Muscle of back (tissue), 11 donors: ENCODE measurements around the gene EFEMP2. TPM values are rescaled to one million over a fixed set of nuclear protein-coding genes. Genes with fewer than 3 reads are reported as not detected.
A peak's percentile ranks its signal among the peaks of the same experiment; 100 is the strongest.

Experiments used
- DNase-seq, 3 donors: peaks; one replicate each; pipeline versions ENCODE4 v3.0.0 to v3.0.0-alpha.2; 2013
- polyA plus RNA-seq, 10 donors: library from polyadenylated mRNA; unstranded; fragments of 120-200 nt; gene quantifications; one replicate each; pipeline ENCODE4 v1.2.1, GENCODE V29; 2013; ENCODE audit not compliant: insufficient read length in 10 of 10

Gene EFEMP2
- polyA plus RNA-seq, 10 donors: 83.5 to 137 (median 101) TPM

- DNase-seq: peak in 1 of 3 donors; percentile 56
Observed at GRCh38 chr11:65857500-65857852, 15.1 kb downstream of the EFEMP2 start.

GRCh38 chr11:65856689-65857499 lies 15.7 kb downstream of the EFEMP2 start:
- DNase-seq: peak in 2 of 3 donors; percentile 84 to 95

- DNase-seq: no peak
Observed at GRCh38 chr11:65855927-65856363, 16.7 kb downstream of the EFEMP2 start.

DNA sequence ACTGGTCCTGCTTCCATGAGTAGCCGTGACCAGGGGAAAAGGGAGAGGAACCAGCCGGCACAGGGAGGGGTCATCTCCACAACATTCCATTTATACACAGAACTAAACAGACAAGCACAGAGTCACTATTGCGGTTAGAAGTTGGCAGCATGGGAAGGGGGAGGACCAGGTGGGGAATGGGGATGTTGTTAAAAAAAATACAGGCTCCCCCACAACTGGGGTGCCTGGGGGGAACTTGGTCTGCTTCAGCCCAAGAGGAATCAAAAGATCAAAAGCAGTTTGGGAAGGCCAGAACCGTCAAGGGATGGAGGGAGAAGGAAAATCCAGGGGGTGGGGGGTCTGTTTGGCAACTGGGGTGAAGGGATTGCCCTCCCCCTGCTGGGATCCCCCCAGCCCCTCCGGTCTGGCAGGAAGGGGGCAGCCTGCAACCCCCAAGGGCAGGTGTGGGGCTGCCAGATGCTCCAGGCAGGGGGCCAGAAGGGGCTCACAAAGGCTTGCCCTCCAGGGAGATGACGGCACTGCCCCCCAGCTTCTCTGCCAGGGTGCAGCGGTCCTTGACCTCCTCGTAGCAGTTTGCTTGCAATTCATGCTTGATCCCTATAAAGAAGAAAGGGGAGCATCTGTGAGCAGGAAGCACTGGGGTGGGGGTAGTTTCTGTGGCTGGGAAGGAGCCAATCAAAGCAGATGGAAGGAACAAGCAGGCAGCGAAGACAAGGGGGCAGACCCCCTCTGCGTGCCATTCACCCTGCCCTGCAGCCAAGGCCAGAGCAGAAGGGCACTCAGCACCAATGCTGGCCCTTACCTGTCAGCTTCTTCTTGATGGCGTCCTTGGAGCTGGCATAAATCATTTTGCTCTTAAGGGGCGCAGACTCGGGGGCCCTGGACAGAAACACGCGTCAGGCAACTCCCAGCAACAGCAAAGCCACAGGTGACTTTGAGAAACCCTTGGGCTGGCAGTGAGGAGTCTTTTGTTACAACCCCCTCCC lies 17.5 kb downstream of the EFEMP2 start:
- DNase-seq: peak in 1 of 3 donors; percentile 2

DNA sequence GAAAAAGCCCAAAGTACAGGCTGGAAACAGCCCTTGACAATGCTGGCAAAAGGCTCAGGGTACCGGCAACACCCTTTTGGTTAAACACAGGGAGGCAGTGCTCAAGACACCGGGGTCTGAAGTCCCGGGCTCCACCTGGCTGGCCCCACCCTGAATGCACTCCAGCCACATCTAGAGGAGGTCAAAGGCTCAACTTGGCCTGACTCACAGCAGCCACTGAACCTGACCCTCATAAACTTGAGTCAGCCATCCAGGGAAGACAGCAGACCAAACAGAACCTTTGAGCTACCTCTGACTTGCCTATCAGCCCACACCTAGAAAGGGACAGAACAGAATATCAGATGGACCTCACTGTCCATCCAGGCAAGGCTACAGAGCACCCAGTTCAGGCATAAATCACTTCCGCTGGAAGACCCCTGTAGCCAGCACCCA lies 18.4 kb downstream of the EFEMP2 start:
- no peak for DNase-seq

DNA sequence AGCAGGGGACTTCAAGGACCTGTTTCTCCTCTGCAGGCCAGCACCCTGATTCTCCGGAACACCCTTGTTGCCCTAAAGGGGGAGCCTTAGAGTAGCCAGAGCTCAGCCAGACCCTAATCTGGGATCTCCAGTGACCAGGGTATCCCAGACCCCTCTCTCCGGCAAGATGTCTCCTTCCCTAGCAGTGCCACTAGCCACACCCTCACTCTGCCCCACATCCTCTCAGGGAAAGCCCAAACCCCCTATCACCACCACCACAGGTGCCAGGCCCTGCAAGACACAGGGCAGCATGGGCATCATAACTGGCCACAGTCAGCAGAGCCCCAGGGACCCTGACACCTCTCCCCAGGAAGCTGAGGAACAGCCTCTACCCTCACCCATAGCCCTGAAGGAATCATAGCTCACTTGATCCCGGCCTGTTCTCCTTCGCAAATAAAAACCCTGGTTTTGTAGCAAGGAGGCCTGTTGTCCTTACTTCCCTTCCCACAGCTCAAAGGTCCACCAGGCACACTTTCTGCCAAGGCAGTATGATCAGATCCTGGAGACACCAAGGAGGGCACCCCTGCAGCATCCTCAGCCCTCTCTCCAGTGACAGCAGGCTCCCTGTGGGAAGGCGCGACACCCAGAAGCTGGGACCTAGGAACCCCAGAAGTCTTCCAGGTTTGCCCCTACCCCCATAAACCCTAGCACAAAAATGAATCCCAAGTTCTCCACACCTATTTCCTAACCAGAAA lies 19.2 kb downstream of the EFEMP2 start:
- DNase-seq: no peak

DNA sequence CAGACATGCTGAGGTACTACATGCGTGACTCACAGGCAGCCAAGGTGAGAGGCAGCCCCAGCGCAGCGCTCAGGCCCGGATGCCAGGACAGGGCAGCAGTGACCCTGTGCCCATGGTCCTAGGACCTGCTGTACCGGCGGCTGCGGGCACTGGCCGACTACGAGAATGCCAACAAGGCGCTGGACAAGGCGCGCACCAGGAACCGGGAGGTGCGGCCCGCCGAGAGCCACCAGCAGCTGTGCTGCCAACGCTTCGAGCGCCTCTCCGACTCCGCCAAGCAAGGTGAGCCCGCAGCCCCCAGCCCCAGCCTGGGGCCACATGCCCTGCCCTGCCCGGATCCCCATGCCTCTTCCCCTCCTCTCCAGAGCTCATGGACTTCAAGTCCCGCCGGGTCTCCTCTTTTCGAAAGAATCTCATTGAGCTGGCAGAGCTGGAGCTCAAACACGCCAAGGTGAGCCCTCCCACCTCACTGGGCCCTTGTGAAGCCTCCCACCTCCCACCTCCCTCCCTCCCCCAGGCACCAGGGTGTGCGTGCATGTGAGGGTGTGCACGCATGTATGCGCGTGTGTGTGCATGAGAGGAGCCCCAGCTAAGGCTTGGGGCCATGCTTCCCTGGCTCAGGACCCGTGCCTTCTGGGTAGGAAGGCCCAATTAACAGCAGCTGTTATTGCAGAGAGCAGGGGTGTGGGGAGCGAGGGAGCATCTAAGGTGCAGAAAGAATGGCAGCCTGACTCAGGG lies 19.9 kb downstream of the EFEMP2 start:
- DNase-seq: peak in 1 of 3 donors; percentile 3

DNA sequence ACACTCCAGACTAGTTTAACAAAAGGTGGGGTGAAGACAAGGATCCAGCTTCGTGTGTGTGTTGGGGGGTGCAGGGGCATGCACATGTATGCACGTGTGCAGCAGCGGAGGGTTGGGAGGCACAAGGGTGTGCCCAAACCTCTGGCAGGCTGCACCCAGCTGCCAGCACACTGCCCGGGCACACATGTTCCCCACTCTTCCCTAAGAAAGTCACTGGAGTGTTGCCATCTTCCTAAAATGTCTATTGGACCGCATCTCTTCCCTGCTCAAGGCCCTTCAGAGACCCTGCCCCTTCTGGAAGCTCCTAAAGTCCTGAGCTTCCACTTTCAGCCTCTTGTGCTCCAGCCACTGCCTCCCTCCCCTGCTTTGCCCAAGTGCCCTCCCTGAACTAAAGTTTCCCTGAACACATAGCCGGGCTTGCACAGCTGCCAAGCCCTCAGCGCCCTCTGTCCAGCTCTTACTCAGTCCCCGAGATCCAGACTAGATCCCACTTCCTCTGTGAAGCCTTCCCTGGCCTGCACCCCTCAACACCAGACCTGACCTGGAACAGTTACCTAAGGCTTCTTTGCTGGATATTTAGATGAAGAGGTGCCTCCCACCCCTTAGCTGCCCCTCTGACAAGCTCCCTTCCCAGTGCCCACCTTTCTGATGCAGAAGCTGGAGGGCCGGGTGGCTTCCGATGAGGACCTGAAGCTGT lies 20.6 kb downstream of the EFEMP2 start:
- peak in 1 of 3 donors; percentile 4 for DNase-seq

DNA sequence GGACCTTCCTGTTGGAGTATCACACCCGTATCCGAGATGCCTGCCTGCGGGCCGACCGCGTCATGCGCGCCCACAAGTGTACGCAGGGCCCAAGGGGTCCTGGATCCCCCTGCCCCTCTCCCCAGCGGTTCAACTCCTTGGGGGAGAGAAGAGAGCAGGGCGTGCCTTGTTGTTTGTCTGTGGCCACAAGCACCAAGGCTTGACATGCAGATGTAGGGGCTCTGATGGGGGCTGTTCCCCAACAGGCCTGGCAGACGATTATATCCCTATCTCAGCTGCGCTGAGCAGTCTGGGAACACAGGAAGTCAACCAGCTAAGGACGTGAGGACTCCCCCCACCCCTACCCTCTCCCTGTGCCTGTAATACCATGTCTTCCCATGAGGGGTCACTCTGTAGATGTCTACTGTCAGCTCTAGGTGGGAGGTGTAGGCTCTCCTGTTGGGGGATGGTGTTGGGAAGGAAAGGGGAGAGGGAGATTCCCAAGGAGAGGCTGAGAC lies 21.5 kb downstream of the EFEMP2 start:
- DNase-seq: peak in 1 of 3 donors; percentile 14

GRCh38 chr11:65850217-65851082 lies 22.1 kb downstream of the EFEMP2 start:
- DNase-seq: peak in 1 of 3 donors; percentile 8

DNA sequence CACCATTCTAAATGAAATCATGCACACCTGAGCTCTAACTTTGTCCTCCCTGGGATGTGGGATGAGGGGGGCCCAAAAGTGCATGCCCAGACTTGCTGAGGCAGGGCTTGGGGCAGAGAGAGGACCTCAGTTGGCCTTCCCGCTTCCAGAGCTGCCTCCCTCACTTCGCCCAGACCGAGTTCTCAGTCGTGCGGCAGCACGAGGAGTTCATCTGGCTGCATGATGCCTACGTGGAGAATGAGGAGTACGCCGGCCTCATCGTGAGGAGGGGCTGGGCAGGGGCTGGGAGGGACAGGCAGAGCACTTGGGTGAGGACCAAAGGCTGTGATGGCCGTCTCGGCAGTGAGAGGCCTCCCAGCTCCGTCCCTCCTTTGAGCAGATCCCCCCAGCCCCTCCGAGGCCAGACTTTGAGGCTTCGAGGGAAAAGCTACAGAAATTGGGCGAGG lies 22.8 kb downstream of the EFEMP2 start:
- DNase-seq: peak in 1 of 3 donors; percentile 5

DNA sequence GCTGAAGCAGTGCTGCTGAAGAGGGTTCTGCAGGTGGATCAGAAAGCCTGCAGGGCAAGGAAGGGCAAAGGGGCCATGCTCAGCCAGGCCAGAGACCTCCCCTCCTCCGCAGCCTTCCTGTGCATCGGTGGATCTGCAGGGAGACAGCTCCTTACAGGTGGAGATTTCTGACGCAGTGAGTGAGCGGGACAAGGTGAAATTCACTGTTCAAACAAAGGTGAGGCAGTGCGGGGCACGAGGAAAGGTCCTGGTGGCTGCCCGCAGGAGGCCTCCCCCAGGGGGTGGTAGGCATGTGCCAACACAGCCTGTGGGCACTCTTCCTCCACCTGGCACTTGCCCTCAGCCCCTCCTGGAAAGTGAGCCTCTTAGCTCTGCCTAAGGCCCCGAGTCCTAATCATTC lies 23.2 kb downstream of the EFEMP2 start:
- DNase-seq: no peak

DNA sequence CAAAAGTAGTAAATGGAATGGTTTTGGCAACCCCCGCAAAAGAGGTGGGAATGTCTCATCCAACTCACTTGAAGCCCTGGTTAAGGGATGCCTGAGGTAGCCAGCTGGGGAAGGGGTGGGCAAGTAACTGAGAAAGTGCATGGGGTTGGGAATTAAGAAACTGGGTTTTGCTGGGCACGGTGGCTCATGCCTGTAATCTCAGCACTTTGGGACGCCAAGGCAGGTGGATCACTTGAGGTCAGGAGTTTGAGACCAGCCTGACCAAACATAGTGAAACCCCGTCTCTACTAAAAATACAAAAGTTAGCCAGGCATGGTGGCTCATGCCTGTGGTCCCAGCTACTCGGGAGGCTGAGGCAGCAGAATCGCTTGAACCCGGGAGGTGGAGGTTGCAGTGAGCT lies 23.9 kb downstream of the EFEMP2 start:
- peak in 1 of 3 donors; percentile 11 for DNase-seq

DNA sequence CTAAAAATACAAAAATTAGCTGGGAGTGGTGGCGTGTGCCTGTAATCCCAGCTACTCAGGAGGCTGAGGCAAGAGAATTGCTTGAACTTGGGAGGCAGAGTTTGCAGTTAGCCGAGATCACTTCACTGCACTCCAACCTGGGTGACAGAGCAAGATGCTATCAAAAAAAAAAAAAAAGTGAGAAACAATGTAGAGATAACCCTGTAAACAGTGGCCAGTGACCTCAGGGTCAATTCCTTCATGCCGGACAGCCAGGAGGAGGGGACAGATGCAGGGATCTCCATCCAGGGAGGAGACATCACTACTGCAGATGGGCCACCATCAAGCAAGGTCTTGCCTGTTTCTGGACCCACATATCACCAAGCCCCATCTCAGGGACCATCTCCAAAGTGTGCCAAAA lies 24.9 kb downstream of the EFEMP2 start:
- no peak for DNase-seq

GRCh38 chr11:65844231-65844872 lies 28.2 kb downstream of the EFEMP2 start:
- DNase-seq: no peak

- DNase-seq: no peak
Observed at GRCh38 chr11:65843811-65844210, 28.8 kb downstream of the EFEMP2 start.

DNA sequence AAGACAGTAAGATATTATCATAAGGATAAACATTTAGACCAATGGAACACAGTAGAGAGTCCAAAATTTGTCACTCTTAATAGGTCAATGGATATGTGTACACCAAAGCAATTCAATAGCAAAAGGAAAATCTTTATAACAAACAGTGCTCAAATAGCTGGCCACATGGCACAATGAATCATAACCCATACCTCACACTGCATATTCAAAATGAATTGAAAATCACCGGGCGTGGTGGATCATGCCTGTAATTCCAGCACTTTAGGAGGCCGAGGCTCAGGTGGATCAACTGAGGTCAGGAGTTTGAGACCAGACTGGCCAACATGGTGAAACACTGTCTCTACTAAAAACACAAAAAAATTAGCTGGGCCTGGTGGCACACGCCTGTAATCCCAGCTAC lies 30.5 kb downstream of the EFEMP2 start:
- no peak for DNase-seq

GRCh38 chr11:65834202-65834601 lies 38.4 kb downstream of the EFEMP2 start:
- no peak for DNase-seq
